ENCODE measurements around the gene ENC1.

DNA sequence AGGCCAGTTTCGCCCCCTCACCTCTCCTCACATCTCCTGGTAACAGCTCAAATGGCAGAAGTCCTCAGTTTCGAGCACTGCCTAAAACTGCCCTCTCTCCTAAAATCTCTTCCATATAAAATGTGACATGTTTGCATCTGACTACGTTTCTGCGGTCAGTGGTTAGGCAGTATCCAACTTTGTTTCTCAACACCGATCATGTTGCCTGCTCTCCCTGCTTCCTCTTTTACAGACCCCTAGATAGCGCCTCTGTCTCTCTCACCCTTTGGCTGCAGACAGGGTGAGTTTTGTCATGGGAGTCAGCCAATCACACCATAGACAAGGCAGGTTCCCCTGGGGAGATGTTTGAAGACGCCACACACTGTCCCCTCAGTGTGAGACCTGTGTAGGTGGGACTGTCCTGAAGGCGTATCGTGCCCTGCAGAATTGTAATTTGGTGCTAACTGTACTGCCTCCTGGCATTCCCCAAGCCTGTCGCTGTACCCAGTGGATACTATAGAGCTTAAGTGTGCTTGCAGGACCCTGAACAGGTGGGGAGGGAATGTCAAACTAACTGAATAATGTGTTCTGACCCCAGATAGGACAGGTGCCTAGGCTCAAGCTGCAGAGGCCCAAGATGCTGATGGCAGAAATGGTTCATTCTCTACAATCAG is 45.6 kb upstream of the ENC1 start:
- no peak for TF ChIP-seq EZH2 (IDR thresholded peaks at IDR 0.05)
- TF ChIP-seq POLR2AphosphoS5 (IDR thresholded peaks at IDR 0.05; ENCODE audit: borderline replicate concordance, low read depth, low read length) = no peak
- no peak for TF ChIP-seq FOXP2 (optimal IDR thresholded peaks at IDR 0.05; ENCODE audit: control extremely low read depth, extremely low read length, insufficient read depth)
